Testis (tissue), 3 donors: ENCODE measurements around the gene VMP1. TPM values are rescaled to one million over a fixed set of nuclear protein-coding genes. Genes with fewer than 3 reads are reported as not detected.

ENCODE experiments used
- DNase-seq: peaks from one replicate; pipeline ENCODE4 v3.0.0-alpha.2; 2019
- H3K27ac ChIP-seq, 2 donors: fragments of 200-600 bp; sonication (generic); one replicate each; pipeline ENCODE4 v1.5.1; 2019
- H3K27me3 ChIP-seq: fragments of 200-600 bp; sonication (generic); one replicate; pipeline ENCODE4 v1.5.1; 2019
- H3K36me3 ChIP-seq: fragments of 200-600 bp; sonication (generic); one replicate; pipeline ENCODE4 v1.5.1; 2017; ENCODE audit warnings: low read depth; ENCODE audit errors: missing control alignments
- H3K4me1 ChIP-seq: fragments of 200-600 bp; sonication (generic); one replicate; pipeline ENCODE4 v1.5.1; 2019
- H3K4me3 ChIP-seq, 2 donors: fragments of 200-600 bp; sonication (generic); one replicate each; pipeline ENCODE4 v1.5.1; 2017 to 2019
- H3K9me3 ChIP-seq: fragments of 200-600 bp; sonication (generic); one replicate; pipeline ENCODE4 v1.5.1; 2017
- CTCF ChIP-seq, 3 experiments: fragments of 450-650 bp in 2 of 3; fragments of 200-600 bp in 1 of 3; sonication (generic) in 1 of 3; IDR thresholded peaks; one replicate each; pipeline ENCODE4 v1.5.1; 2016 to 2019; ENCODE audit warnings: antibody characterized with exemption in 3 of 3, mild to moderate bottlenecking in 2 of 3, moderate library complexity in 1 of 3
- POLR2A ChIP-seq: fragments of 450-650 bp; IDR thresholded peaks from one replicate; pipeline ENCODE4 v1.6.1; 2017; ENCODE audit warnings: antibody characterized with exemption, mild to moderate bottlenecking, moderate library complexity
- WGBS, 2 donors: methylation state at CpG; one replicate each; pipeline ENCODE4 v1.1.5; 2018; 5-methylcytosine and 5-hydroxymethylcytosine counted together
- intact Hi-C: fragments of 100-400 bp; cut with DNase I; formaldehyde crosslinking; loops from one replicate; pipeline ENCODE4 v1.15.1; 2023; ENCODE audit warnings: low total_unique reads
- polyA plus RNA-seq: library from polyadenylated mRNA; stranded (reverse); fragments of 350-450 nt; fragmentation: Illumina TruSeq; extraction: RNeasy Lipid Tissue Mini Kit (QIAGEN cat#74804); gene quantifications from one replicate; pipeline ENCODE4 v1.2.3, GENCODE V29; 2014; ENCODE audit warnings: low read depth, low replicate concordance; ENCODE audit not compliant: insufficient read depth
- total RNA-seq, 2 donors: library from RNA; depleted of rRNA; stranded (reverse); fragments of >200 nt; gene quantifications; one replicate each; pipeline ENCODE4 v1.2.3, GENCODE V29; 2016

Gene VMP1
- total and polyA plus RNA-seq, 3 donors from 2014 or later: 63.1 to 144 (median 108) TPM

- Histone ChIP-seq H3K36me3 (no peaks in the 10 kb centered on the region), H3K4me1 (no peaks in the 10 kb centered on the region), H3K9me3 (no peaks in the 10 kb centered on the region), H3K4me3 (no peak overlapping the region), H3K27me3 (no peaks in the 10 kb centered on the region), H3K27ac (no peak overlapping the region)
- DNase-seq: no peak
- intact Hi-C loops: no loop called here
- WGBS, 2 donors: 92 to 95% methylated on average over 4 of the region's 4 CpGs
- TF ChIP-seq POLR2A: no peak
- no peak for TF ChIP-seq CTCF (IDR thresholded peaks at IDR 0.05)
Measured at GRCh38 chr17:59762049-59762823, 54.8 kb downstream of the VMP1 start.

GRCh38 chr17:59762824-59763374 lies 55.4 kb downstream of the VMP1 start:
- Histone ChIP-seq H3K9me3 (no peaks in the 10 kb centered on the region), H3K36me3 (no peaks in the 10 kb centered on the region), H3K4me1 (no peaks in the 10 kb centered on the region), H3K27ac (no peak overlapping the region), H3K4me3 (no peak overlapping the region), H3K27me3 (no peaks in the 10 kb centered on the region)
- no peak for DNase-seq
- intact Hi-C loops: no loop called here
- no peak for TF ChIP-seq POLR2A
- no peak for TF ChIP-seq CTCF (IDR thresholded peaks at IDR 0.05)

GRCh38 chr17:59763861-59764260 lies 56.4 kb downstream of the VMP1 start:
- WGBS, 2 donors: 74 to 82% methylated on average over 1 of the region's 1 CpG
- no peak overlapping the region for H3K4me3 ChIP-seq
- no peaks in the 10 kb centered on the region for H3K9me3 ChIP-seq
- DNase-seq: no peak
- TF ChIP-seq CTCF (IDR thresholded peaks at IDR 0.05): no peak
- TF ChIP-seq POLR2A: no peak
- H3K27me3 ChIP-seq: no peaks in the 10 kb centered on the region
- H3K36me3 ChIP-seq: no peaks in the 10 kb centered on the region
- H3K27ac ChIP-seq: no peak overlapping the region
- no peaks in the 10 kb centered on the region for H3K4me1 ChIP-seq
- intact Hi-C loops: no loop called here

- TF ChIP-seq CTCF (IDR thresholded peaks at IDR 0.05) (no peak), POLR2A (no peak)
- intact Hi-C loops: no loop called here
- Histone ChIP-seq H3K4me1 (no peaks in the 10 kb centered on the region), H3K36me3 (no peaks in the 10 kb centered on the region), H3K27me3 (no peaks in the 10 kb centered on the region), H3K9me3 (no peaks in the 10 kb centered on the region), H3K4me3 (no peak overlapping the region), H3K27ac (no peak overlapping the region)
- no peak for DNase-seq
- WGBS, 2 donors: 94 to 95% methylated on average over 3 of the region's 3 CpGs
Measured at GRCh38 chr17:59764292-59764741, 56.9 kb downstream of the VMP1 start.

GRCh38 chr17:59765038-59765437 lies 57.6 kb downstream of the VMP1 start:
- intact Hi-C loops: no loop called here
- DNase-seq: no peak
- no peaks in the 10 kb centered on the region for H3K4me1 ChIP-seq
- no peak for TF ChIP-seq CTCF (IDR thresholded peaks at IDR 0.05)
- no peak for TF ChIP-seq POLR2A
- no peaks in the 10 kb centered on the region for H3K27me3 ChIP-seq
- no peaks in the 10 kb centered on the region for H3K36me3 ChIP-seq
- no peak overlapping the region for H3K4me3 ChIP-seq
- no peaks in the 10 kb centered on the region for H3K9me3 ChIP-seq
- no peak overlapping the region for H3K27ac ChIP-seq
